HCT116 (cell line): ENCODE measurements around the gene HIC1. TPM values are rescaled to one million over a fixed set of nuclear protein-coding genes. Genes with fewer than 3 reads are reported as not detected.

Experiments used
- ATAC-seq: fragments of 200-7000 bp; cut with Tn5 transposase; 2 replicates; pipeline ENCODE4 v1.9.1; 2020; ENCODE audit warnings: mild to moderate bottlenecking, moderate library complexity
- BruUV-seq: library from RNA; stranded (reverse); fragments of 400-500 nt; replicated peaks from 2 replicates; lab custom pipeline; 2021; lab: Mats Ljungman, UMichigan
- CTCF ChIA-PET: fragments of 300-600 bp; sonication (Branson Sonifier 250); formaldehyde crosslinking; loops from one replicate; lab custom pipeline; 2021; ENCODE audit warnings: antibody characterized with exemption; lab: Charles Lee
- POLR2A ChIA-PET: fragments of 300-600, 350-600 bp; sonication (Branson Sonifier 250); formaldehyde crosslinking; loops from one replicate; lab custom pipeline; 2021; ENCODE audit warnings: antibody characterized with exemption; lab: Charles Lee
- RAD21 ChIA-PET, 2 experiments: fragments of 300-600 bp; sonication (Branson Sonifier 250); formaldehyde crosslinking; loops; one replicate each; lab custom pipeline; 2023; ENCODE audit warnings: low total read pairs in 2 of 2; ENCODE audit not compliant: uncharacterized antibody in 2 of 2, unreplicated experiment in 2 of 2, low non-redundant PET in 1 of 2; lab: Charles Lee
- DNase-seq: peaks from one replicate; pipeline ENCODE4 v3.0.0-alpha.2; 2010; ENCODE audit warnings: low read depth, low spot score
- H2AFZ ChIP-seq: fragments of 200-600 bp; shearing (Covaris generic), sonication (generic); 2 replicates; pipeline ENCODE4 v1.6.1; 2017; ENCODE audit warnings: low read depth, mixed run types, mixed read lengths, antibody characterized with exemption, low read length; ENCODE audit not compliant: poor library complexity, severe bottlenecking
- H3K27ac ChIP-seq: 2 replicates; pipeline ENCODE4 v1.5.1; 2012; ENCODE audit warnings: low read depth, low read length
- H3K27me3 ChIP-seq: fragments of 200-600 bp; sonication (generic); 2 replicates; pipeline ENCODE4 v1.6.1; 2016; ENCODE audit warnings: mixed run types, low read length, mixed read lengths; ENCODE audit not compliant: insufficient read depth
- H3K36me3 ChIP-seq, 2 experiments: fragments of 200-500 bp in 1 of 2; fragments of 200-600 bp in 1 of 2; sonication (Bioruptor generic) in 1 of 2; sonication (generic) in 1 of 2; 2 replicates each; pipeline versions ENCODE4 v1.5.1 to v1.6.1; 2014 to 2016; ENCODE audit warnings: low read length in 2 of 2, inconsistent platforms in 1 of 2, mixed read lengths in 1 of 2, mixed run types in 1 of 2; ENCODE audit not compliant: insufficient read depth in 2 of 2, control insufficient read depth in 1 of 2
- H3K4me1 ChIP-seq, 2 experiments: fragments of 200-600 bp in 1 of 2; sonication (generic) in 1 of 2; 2 replicates each; pipeline versions ENCODE4 v1.5.1 to v1.6.1; 2012 to 2017; ENCODE audit warnings: low read length in 2 of 2, inconsistent platforms in 1 of 2, mild to moderate bottlenecking in 1 of 2, mixed read lengths in 1 of 2, mixed run types in 1 of 2, moderate library complexity in 1 of 2; ENCODE audit not compliant: insufficient read depth in 2 of 2, control insufficient read depth in 1 of 2
- H3K4me2 ChIP-seq: fragments of 200-600 bp; sonication (generic); 2 replicates; pipeline ENCODE4 v1.6.1; 2017; ENCODE audit warnings: mixed run types, low read length, mixed read lengths
- H3K4me3 ChIP-seq, 2 experiments: fragments of 200-600 bp in 1 of 2; sonication (generic) in 1 of 2; replicated peaks in 1 of 2; 2 replicates each; pipeline ENCODE4 v1.5.1; 2011 to 2016; ENCODE audit warnings: low read length in 2 of 2, control low read depth in 1 of 2, low read depth in 1 of 2, mild to moderate bottlenecking in 1 of 2, mixed read lengths in 1 of 2, mixed run types in 1 of 2
- H3K79me2 ChIP-seq: fragments of 200-600 bp; sonication (generic); 2 replicates; pipeline ENCODE4 v1.6.1; 2017; ENCODE audit warnings: mild to moderate bottlenecking, mixed run types, low read length, moderate library complexity, mixed read lengths; ENCODE audit not compliant: insufficient read depth
- H3K9ac ChIP-seq: fragments of 200-600 bp; sonication (generic); 2 replicates; pipeline ENCODE4 v1.6.1; 2016; ENCODE audit warnings: low read length, mixed read lengths
- H3K9me2 ChIP-seq: fragments of 200-600 bp; sonication (generic), shearing (Covaris generic); 2 replicates; pipeline ENCODE4 v1.6.1; 2017; ENCODE audit warnings: mixed run types, mild to moderate bottlenecking, moderate library complexity; ENCODE audit not compliant: insufficient read depth
- H3K9me3 ChIP-seq, 2 experiments: fragments of 200-500 bp in 1 of 2; fragments of 200-600 bp in 1 of 2; sonication (Bioruptor generic) in 1 of 2; sonication (generic) in 1 of 2; 2 replicates each; pipeline ENCODE4 v1.6.1; 2014 to 2017; ENCODE audit warnings: low read length in 2 of 2, mixed read lengths in 2 of 2, inconsistent platforms in 1 of 2, low read depth in 1 of 2, mild to moderate bottlenecking in 1 of 2, mixed run types in 1 of 2, moderate library complexity in 1 of 2; ENCODE audit not compliant: control insufficient read depth in 1 of 2, insufficient read depth in 1 of 2
- H4K20me1 ChIP-seq: fragments of 200-600 bp; sonication (generic), shearing (Covaris generic); 2 replicates; pipeline ENCODE4 v1.6.1; 2017; ENCODE audit warnings: mixed run types, mild to moderate bottlenecking, moderate library complexity; ENCODE audit not compliant: insufficient read depth
- CTCF ChIP-seq, 3 experiments: fragments of 200-600 bp in 1 of 3; sonication (generic) in 1 of 3; IDR thresholded peaks in 2 of 3; conservative IDR thresholded peaks in 1 of 3; 2 replicates each; pipeline ENCODE4 v1.5.1; 2012 to 2017; ENCODE audit warnings: low read depth in 2 of 3, low read length in 2 of 3, antibody characterized with exemption in 1 of 3, borderline replicate concordance in 1 of 3, control low read depth in 1 of 3, mild to moderate bottlenecking in 1 of 3, mixed read lengths in 1 of 3, mixed run types in 1 of 3, moderate library complexity in 1 of 3; ENCODE audit not compliant: insufficient read depth in 1 of 3
- EGR1 ChIP-seq: IDR thresholded peaks from 2 replicates; pipeline ENCODE4 v1.6.1; 2012; ENCODE audit warnings: low read depth
- ELF1 ChIP-seq: IDR thresholded peaks from 2 replicates; pipeline ENCODE4 v1.6.1; 2012; ENCODE audit warnings: low read depth, borderline replicate concordance
- EZH2 ChIP-seq: fragments of 200-600 bp; sonication (generic); IDR thresholded peaks from 2 replicates; pipeline ENCODE4 v1.6.1; 2017; ENCODE audit warnings: antibody characterized with exemption, mixed run types
- EZH2phosphoT487 ChIP-seq: fragments of 200-600 bp; IDR thresholded peaks from 2 replicates; pipeline ENCODE4 v1.6.1; 2018; ENCODE audit warnings: antibody characterized with exemption, borderline replicate concordance
- FOSL1 ChIP-seq: IDR thresholded peaks from 2 replicates; pipeline ENCODE4 v1.6.1; 2012; ENCODE audit warnings: low read depth
- JUND ChIP-seq: IDR thresholded peaks from 2 replicates; pipeline ENCODE4 v1.6.1; 2012
- POLR2AphosphoS5 ChIP-seq: IDR thresholded peaks from 2 replicates; pipeline ENCODE4 v1.6.1; 2011; ENCODE audit warnings: mild to moderate bottlenecking, low read depth, low read length, moderate library complexity
- RAD21 ChIP-seq: IDR thresholded peaks from 2 replicates; pipeline ENCODE4 v1.6.1; 2012; ENCODE audit warnings: low read depth, mild to moderate bottlenecking
- SP1 ChIP-seq: IDR thresholded peaks from 2 replicates; pipeline ENCODE4 v1.6.1; 2012; ENCODE audit warnings: low read depth
- ZBTB33 ChIP-seq: IDR thresholded peaks from 2 replicates; pipeline ENCODE4 v1.6.1; 2011; ENCODE audit warnings: mild to moderate bottlenecking, low read length, moderate library complexity; ENCODE audit not compliant: insufficient replicate concordance; ENCODE audit errors: extremely low read depth
- ZFX ChIP-seq: fragments of 450-650 bp; IDR thresholded peaks from 2 replicates; pipeline ENCODE4 v1.6.1; 2017
- ZNF274 ChIP-seq: fragments of 200-500 bp; sonication (Bioruptor generic); IDR thresholded peaks from 2 replicates; pipeline ENCODE4 v1.6.1; 2014; ENCODE audit warnings: mild to moderate bottlenecking, low read depth, low read length, inconsistent platforms
- intact Hi-C: fragments of 100-400 bp; cut with micrococcal nuclease; formaldehyde crosslinking; loops from 2 replicates; pipeline ENCODE4 v1.10.0; 2022
- total RNA-seq: library from RNA; stranded (reverse); gene quantifications from one replicate; pipeline ENCODE4 v1.2.1, GENCODE V29; 2021; ENCODE audit not compliant: unreplicated experiment
- TF ChIP-seq, protein P1 (sequence below): IDR thresholded peaks from 2 replicates; pipeline ENCODE4 v1.6.1; 2012
- TF ChIP-seq, protein P2 (sequence below): IDR thresholded peaks from 2 replicates; pipeline ENCODE4 v1.6.1; 2012; ENCODE audit warnings: low read depth

HIC1 gene
- total RNA-seq, 1 experiment from 2014 or later: 0.64 TPM

DNA sequence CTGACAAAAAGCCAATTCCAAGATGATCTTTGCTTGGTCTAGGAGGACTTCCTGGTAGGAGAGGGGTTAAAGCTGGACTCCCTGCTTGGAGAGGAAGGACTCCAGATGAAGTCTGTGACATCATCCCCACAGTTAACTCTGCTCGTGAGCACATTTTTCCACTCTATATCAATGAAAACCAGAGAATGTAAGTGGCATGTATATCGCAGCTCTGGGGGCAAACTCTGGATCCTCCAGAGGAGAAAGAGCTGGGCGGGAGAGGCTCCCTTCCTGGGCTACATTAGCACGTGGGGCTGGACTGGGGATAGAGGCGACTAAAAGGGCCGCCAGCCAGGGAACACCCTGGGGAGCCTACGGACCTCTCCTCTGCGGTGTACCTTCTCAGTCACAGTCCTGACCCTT lies 34.1 kb downstream of the HIC1 start:
- Histone ChIP-seq H3K9me3 (no peaks in the 10 kb centered on the region), H3K27ac (no peak overlapping the region), H3K9me2 (no peaks in the 10 kb centered on the region), H3K36me3 (no peaks in the 10 kb centered on the region), H2AFZ (no peak overlapping the region), H3K9ac (no peak overlapping the region), H3K4me1 (peaks cover 6 to 16% of the 10 kb centered on the region in 2 experiments; a peak in 3 of 4 replicates), H3K4me3 (no peak overlapping the region), H3K4me2 (no peak overlapping the region), H4K20me1 (no peaks in the 10 kb centered on the region), H3K79me2 (no peaks in the 10 kb centered on the region), H3K27me3 (no peaks in the 10 kb centered on the region)
- no peak for TF ChIP-seq EZH2
- no peak for TF ChIP-seq ZFX
- no peak for TF ChIP-seq ZBTB33
- no peak for TF ChIP-seq EZH2phosphoT487
- TF ChIP-seq JUND: no peak
- TF ChIP-seq, protein P1, sequence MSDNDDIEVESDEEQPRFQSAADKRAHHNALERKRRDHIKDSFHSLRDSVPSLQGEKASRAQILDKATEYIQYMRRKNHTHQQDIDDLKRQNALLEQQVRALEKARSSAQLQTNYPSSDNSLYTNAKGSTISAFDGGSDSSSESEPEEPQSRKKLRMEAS: no peak
- TF ChIP-seq, protein P2, sequence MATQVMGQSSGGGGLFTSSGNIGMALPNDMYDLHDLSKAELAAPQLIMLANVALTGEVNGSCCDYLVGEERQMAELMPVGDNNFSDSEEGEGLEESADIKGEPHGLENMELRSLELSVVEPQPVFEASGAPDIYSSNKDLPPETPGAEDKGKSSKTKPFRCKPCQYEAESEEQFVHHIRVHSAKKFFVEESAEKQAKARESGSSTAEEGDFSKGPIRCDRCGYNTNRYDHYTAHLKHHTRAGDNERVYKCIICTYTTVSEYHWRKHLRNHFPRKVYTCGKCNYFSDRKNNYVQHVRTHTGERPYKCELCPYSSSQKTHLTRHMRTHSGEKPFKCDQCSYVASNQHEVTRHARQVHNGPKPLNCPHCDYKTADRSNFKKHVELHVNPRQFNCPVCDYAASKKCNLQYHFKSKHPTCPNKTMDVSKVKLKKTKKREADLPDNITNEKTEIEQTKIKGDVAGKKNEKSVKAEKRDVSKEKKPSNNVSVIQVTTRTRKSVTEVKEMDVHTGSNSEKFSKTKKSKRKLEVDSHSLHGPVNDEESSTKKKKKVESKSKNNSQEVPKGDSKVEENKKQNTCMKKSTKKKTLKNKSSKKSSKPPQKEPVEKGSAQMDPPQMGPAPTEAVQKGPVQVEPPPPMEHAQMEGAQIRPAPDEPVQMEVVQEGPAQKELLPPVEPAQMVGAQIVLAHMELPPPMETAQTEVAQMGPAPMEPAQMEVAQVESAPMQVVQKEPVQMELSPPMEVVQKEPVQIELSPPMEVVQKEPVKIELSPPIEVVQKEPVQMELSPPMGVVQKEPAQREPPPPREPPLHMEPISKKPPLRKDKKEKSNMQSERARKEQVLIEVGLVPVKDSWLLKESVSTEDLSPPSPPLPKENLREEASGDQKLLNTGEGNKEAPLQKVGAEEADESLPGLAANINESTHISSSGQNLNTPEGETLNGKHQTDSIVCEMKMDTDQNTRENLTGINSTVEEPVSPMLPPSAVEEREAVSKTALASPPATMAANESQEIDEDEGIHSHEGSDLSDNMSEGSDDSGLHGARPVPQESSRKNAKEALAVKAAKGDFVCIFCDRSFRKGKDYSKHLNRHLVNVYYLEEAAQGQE: no peak
- TF ChIP-seq FOSL1: no peak
- TF ChIP-seq RAD21: no peak
- no peak for TF ChIP-seq ZNF274
- TF ChIP-seq POLR2AphosphoS5: no peak
- TF ChIP-seq SP1: no peak
- TF ChIP-seq EGR1: no peak
- TF ChIP-seq CTCF (IDR thresholded peaks at IDR 0.05 in 2 of 3, conservative IDR thresholded peaks at IDR 0.05 in 1 of 3; ENCODE audit: borderline replicate concordance in 1 of 3, insufficient read depth in 1 of 3, low read depth in 2 of 3, low read length in 2 of 3): no peak
- no peak for TF ChIP-seq ELF1
- ATAC-seq (no peak), DNase-seq (no peak)
- ChIA-PET CTCF (no interaction called here), RAD21 (no interaction called here), POLR2A (no interaction called here)
- no TSS peak for BruUV-seq
- intact Hi-C loops: no loop called here
